Measurements from ENCODE around the gene ZNF213.
A peak's percentile ranks its signal among the peaks of the same experiment; 100 is the strongest.

Gene ZNF213

GRCh38 chr16:3101018-3101840 is 33.6 kb upstream of the ZNF213 start:
- DNase-seq (ENCODE audit: low read depth), result no peak

- DNase-seq (ENCODE audit: low read depth), result no peak
These were observed 32.9 kb upstream of the ZNF213 start for GRCh38 chr16:3101841-3102470.

- peak; percentile 84 for DNase-seq (ENCODE audit: low read depth)
These were observed 28.5 kb upstream of the ZNF213 start for GRCh38 chr16:3106205-3106928.

GRCh38 chr16:3112058-3112880 is 22.6 kb upstream of the ZNF213 start, which contains the start of gene ZNF205:
TSS of gene ZNF205 (plus strand) at chr16:3112586. CDS start at chr16:3113431, 845 bp downstream.
- DNase-seq (ENCODE audit: low read depth), result no peak

- DNase-seq (ENCODE audit: low read depth), result no peak
These were observed 21.8 kb upstream of the ZNF213 start for GRCh38 chr16:3112881-3113574.

- DNase-seq (ENCODE audit: low read depth), result no peak
These were observed 20.9 kb upstream of the ZNF213 start for GRCh38 chr16:3113765-3114479.

- DNase-seq (ENCODE audit: low read depth), result no peak
These were observed 19.8 kb upstream of the ZNF213 start for GRCh38 chr16:3115003-3115402.

- no peak for DNase-seq (ENCODE audit: low read depth)
These were observed 19.3 kb upstream of the ZNF213 start for GRCh38 chr16:3115561-3115960.

GRCh38 chr16:3118204-3118790 is 16.5 kb upstream of the ZNF213 start:
- no peak for DNase-seq (ENCODE audit: low read depth)

- DNase-seq (ENCODE audit: low read depth), result no peak
These were observed 16.0 kb upstream of the ZNF213 start for GRCh38 chr16:3118846-3119245.

- DNase-seq (ENCODE audit: low read depth), result no peak
These were observed 15.5 kb upstream of the ZNF213 start for GRCh38 chr16:3119286-3119685.

GRCh38 chr16:3119701-3120408 is 15.0 kb upstream of the ZNF213 start:
- no peak for DNase-seq (ENCODE audit: low read depth)

- DNase-seq (ENCODE audit: low read depth), result no peak
These were observed 14.4 kb upstream of the ZNF213 start for GRCh38 chr16:3120435-3120834.

GRCh38 chr16:3121851-3122467 is 12.9 kb upstream of the ZNF213 start:
- DNase-seq (ENCODE audit: low read depth), result no peak

GRCh38 chr16:3122926-3123570 is 11.8 kb upstream of the ZNF213 start:
- DNase-seq (ENCODE audit: low read depth), result no peak

- DNase-seq (ENCODE audit: low read depth), result peak; percentile 94
These were observed 10.6 kb upstream of the ZNF213 start for GRCh38 chr16:3123986-3124886.

- DNase-seq (ENCODE audit: low read depth), result no peak
These were observed 7.1 kb upstream of the ZNF213 start for GRCh38 chr16:3127745-3128144.
